Embryonic facial prominence (tissue), 1 donor: ENCODE results near the gene SEMA4B.
"Not testable (repeated sequence)": the region's sequence is repeated elsewhere in the genome, so short reads cannot be mapped to it uniquely, and the experiment has no call there.

ENCODE experiments used
- DNase-seq: peaks from one replicate; pipeline ENCODE4 v3.0.0-alpha.2; 2016; ENCODE audit errors: extremely low spot score

The SEMA4B gene, protein sequence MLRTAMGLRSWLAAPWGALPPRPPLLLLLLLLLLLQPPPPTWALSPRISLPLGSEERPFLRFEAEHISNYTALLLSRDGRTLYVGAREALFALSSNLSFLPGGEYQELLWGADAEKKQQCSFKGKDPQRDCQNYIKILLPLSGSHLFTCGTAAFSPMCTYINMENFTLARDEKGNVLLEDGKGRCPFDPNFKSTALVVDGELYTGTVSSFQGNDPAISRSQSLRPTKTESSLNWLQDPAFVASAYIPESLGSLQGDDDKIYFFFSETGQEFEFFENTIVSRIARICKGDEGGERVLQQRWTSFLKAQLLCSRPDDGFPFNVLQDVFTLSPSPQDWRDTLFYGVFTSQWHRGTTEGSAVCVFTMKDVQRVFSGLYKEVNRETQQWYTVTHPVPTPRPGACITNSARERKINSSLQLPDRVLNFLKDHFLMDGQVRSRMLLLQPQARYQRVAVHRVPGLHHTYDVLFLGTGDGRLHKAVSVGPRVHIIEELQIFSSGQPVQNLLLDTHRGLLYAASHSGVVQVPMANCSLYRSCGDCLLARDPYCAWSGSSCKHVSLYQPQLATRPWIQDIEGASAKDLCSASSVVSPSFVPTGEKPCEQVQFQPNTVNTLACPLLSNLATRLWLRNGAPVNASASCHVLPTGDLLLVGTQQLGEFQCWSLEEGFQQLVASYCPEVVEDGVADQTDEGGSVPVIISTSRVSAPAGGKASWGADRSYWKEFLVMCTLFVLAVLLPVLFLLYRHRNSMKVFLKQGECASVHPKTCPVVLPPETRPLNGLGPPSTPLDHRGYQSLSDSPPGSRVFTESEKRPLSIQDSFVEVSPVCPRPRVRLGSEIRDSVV

DNA sequence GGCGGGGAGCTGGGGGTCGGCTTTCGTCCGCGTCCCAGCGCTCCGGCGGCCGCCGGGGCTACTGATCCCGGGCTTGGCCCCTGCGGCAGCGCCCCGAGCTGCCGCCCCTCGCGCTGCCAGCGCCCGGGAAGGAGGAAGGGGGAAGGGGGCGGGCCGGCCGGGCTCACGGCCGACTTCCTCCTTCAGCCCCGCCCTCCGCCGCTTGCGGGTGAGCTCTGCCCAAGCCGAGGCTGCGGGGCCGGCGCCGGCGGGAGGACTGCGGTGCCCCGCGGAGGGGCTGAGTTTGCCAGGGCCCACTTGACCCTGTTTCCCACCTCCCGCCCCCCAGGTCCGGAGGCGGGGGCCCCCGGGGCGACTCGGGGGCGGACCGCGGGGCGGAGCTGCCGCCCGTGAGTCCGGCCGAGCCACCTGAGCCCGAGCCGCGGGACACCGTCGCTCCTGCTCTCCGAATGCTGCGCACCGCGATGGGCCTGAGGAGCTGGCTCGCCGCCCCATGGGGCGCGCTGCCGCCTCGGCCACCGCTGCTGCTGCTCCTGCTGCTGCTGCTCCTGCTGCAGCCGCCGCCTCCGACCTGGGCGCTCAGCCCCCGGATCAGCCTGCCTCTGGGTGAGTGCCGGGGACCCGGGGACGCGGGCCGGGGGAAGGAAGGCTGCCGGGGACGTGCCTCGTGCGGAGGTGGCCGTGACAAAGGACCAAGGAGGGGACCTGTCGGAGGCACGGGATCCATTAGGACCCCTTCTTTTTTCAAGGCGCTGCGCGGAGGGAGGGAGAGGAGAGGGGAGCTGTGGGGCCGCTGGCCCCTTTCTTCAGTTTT is at the start of gene SEMA4B:
Gene SEMA4B (plus strand): TSS at position 201 of the 814 bp plus-strand sequence. CDS start 249 bp downstream, at position 450.
- no peak for DNase-seq

DNA sequence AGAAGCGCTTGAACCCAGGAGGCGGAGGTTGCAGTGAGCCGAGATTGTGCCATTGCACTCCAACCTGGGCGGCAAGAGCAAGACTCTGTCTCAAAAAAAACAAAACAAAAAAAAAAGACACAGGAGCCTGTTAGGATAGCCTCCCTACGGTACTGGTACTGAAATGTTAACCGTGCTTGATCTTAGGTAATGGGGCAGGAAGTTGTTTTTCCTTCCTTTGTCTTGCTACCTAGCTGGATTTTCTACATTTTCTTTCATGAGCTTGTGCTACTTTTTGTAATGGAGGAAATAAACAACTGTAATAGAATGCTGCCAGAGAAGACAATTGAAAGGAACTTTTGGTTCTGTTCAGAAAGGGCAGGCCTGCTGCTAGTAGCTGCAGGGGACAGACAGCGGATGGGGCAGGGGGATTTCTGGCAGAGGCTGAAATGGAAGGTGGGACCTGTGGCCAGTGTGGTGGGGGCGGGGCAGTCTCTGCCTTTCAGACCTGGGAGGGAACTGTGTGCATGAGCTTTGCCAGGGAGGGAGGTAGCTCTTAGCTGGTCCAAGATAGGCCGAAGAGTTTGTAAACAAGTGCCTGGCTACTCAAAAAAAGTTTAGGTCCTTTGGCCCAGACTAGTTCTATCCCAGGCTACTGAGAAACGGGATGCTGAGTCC is 49.0 kb upstream of the SEMA4B start:
- no peak for DNase-seq

DNA sequence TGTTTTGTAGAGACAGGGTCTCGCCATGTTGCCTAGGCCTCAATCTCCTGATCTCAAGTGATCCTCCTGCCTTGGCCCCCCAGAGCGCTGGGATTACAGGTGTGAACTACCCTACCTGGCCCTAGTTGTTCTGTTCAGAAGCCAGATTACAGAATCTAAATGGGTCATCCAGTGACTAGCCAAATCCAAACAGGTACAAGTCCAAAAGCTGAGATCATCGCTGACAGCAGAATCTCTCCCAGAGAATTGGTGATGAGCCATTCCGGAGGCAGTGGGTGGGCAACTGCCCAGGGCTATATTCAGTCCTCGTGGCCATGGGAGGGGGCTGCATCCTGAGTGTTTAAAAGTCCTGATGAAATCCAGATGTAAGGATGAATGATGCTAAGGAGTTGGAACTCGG is 47.5 kb upstream of the SEMA4B start:
- DNase-seq, result no peak

DNA sequence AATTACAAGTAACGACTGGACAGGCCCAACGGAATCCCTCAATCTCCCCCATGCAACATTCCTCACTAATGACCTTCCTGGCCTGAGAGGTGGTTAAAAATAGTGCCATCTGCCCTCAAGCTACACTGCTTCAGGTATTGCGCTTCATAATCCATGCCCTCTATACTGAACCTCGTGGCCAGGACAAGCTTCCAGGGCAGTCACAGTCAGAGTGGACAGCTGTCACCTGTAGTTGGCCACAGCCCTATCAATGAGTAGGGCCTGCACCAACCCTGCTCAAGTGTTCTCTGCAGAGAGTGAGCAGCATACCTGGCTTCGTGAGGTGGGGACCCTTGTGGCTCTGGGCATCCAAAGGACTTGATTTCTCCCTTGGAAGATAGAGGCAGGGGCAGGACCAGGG is 46.9 kb upstream of the SEMA4B start:
- no peak for DNase-seq

DNA sequence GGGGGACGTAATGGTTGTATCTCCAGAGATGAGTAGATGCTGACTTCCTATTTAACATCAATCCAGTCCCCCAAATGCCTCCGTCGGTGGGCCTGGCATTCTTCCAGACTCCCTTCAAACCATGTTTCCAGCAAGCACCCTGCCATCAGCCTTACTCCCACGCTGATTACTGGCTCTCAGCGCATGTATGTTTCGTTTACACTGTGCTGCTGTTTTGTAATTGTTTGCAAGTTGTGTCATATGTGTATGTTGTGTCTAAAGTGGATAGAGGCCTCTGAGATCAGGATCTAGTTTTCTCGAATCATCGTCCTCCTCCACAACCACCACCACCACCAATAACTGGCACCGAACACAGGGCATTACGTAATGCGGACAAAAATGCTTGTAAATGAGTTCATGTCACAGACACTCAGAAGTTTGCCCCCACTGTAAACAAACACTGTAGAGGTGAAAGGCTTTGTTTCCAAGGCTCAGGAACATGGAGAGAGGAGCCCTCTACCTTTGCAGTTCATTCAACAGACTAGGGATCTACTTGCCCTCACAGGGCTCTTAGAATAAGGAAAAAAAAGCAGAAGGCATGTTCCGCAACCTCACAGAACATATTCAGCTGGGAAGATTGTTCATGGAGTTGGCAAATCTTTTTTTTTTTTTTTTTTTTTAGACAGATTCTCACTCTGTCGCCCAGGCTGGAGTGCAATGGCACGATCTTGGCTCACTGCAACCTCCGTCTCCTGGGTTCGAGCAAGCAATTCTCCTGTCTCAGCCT is 46.1 kb upstream of the SEMA4B start:
- DNase-seq, result no peak

DNA sequence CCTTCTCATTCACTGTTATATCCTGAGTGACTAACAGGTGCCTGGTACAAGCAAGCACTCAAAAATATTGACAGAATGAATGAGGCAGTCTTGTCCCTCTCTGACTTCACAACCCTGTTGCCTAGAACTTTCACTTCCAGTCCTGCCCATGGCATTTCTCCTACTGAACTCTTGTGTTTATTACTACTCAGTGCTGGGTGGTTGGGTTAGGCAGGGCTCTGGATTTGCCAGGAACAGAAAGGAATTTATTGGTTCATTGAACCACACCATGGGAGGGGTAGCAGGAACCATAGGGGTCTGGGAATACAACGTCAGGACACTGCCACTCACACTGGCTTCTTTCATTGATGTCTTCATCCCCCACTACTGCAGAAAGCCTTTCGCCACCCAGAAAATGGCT is 41.9 kb upstream of the SEMA4B start:
- no peak for DNase-seq

DNA sequence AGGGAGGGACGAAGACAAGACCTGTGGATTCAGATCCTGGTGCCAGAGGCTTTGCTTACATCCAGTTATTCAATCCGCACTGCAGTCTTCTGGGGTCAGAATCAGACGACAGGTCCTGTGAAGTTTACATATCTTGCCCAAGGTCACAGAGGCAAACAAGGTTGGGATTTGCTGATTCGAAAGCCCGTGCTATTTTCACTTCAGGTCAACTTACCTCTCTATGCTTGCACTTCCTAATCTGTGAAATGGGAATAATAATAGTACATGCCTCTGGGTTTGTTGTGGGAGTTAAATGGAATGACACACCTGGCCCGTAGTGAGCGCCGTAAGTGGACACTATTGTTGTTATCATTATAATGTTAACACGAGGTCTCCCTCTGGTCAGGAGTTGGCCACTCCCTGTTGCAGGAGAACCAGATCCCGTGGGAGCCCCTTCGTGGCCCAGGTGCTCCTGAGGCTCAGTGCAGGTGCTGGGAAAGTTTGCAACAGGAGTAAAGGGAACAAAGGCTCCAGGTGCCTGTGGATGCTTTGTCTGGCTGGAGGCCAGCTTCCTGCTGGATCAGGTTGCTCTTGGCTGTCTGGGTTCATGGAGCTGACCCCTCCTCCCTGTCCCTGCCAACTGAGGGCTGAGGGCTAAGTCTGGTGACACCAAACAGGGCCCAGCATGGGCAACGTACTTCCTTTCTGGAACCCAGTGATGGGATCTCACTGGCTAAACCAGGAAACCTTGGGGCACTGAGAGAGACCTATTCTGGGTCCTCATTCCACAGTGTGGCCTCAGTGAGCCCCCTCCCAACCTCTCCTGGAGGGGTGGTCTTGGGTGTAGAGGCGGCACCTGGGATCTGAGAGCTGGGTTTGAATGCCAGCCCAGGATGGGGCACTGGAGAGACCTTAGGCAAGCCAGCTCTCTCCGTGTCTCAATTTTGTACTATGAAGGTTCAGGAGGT is 40.1 kb upstream of the SEMA4B start:
- no peak for DNase-seq

DNA sequence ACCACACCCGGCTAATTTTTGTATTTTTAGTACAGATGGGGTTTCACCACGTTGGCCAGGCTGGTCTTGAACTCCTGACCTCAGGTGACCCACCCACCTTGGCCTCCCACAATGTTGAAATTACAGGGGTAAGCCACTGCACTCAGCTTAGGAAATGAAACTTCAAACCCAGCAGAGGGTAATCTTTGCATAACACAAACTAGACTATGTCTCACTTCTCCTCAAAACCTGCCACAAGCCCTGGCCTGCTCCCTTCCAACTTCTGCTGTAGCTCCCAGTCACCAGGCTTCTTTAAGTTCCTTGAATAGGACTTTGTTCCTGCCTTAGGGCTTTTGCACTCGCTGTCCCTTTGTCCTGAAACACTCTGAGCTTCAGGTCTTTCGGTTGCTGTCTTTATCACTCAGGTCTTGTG is 39.2 kb upstream of the SEMA4B start:
- DNase-seq, result no peak

DNA sequence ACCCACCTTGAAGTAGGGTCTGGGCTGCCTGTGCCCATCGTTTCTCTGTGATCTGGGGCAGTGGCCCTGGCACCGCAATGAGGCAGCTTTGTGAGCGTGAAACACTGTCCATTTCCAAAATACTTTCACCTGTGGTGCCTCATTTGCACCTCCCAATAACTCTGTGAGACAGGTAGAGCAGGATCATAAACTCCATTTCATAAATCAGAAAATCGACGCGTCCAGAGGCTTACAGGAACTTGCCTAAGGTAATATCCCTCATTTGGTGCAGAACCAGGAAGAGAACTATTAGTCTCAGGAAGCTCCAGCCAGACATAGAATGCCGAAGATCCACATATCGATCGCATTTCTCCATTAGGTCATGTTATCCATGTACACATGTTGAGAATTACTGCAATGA is 38.2 kb upstream of the SEMA4B start:
- no peak for DNase-seq

DNA sequence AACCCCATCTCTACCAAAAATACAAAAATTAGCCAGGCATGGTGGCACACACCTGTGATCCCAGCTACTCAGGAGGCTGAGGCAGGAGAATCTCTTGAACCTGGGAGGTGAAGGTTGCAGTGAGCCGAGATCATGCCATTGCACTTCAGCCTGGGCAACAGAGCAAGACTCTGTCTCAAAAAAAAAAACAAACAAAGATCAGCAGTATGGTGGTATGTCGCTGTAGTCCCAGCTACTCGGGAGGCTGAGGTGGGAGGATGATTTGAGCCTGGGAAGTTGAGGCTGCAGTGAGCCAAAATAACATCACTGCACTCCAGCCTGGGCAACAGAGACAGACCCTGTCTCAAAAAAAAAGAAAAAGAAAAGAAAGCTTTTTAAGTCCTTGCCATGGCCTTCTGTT is 36.9 kb upstream of the SEMA4B start:
- not testable (repeated sequence) for DNase-seq

DNA sequence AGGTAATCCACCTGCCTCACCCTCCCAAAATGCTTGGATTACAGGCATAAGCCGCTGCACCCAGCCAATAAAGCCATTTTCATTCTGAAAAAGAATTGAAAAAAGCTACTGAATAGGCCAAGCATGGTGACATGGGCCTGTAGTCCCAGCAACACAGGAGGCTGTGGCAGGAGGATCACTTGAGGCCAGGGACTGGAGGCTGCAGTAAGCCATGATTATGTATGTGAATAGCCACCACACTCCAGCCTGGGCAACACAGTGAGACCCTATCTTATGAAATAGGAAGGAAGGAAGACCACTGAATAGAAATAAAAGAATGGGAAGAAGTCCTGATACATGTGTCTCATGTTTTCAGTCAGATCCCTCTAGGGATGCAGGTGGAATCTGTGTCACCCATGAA is 36.0 kb upstream of the SEMA4B start:
- no peak for DNase-seq

DNA sequence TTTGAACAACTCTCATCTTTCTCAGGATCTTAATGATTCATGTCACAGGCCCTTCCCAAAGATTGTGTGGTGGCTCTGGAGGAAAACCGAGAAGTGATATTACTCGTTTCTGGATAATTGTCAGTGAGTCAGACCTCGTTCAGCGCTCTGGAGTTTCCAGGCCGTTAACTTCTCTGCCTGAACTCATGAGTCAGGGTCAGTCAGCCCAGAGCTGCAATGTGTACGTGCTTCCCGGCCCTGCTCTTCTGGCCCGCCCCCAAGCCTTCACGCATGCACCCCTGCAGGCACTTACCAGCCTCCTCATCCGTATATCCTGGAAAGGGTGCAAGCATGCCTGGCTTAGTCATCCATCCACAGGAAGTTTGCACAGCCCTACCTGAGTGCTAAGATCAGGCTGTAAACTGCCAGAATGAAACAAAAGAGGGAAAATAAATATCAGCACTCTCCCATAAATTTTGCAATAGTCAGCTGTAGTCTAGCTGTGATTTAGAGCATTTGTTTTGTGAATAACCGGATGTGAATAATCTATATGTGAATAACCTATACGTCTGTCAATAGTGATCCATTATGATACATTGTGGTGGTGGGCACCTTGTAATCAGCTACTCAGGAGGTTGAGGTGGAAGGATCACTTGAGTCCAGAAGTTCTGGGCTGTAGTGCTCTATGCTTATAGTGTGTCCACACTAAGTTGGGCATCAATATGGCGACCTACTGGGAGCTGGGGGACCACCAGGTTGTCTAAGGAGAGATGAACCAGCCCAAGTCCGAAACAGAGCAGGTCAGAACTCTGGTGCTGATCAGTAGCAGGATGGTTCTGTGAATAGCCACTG is 35.3 kb upstream of the SEMA4B start:
- no peak for DNase-seq

DNA sequence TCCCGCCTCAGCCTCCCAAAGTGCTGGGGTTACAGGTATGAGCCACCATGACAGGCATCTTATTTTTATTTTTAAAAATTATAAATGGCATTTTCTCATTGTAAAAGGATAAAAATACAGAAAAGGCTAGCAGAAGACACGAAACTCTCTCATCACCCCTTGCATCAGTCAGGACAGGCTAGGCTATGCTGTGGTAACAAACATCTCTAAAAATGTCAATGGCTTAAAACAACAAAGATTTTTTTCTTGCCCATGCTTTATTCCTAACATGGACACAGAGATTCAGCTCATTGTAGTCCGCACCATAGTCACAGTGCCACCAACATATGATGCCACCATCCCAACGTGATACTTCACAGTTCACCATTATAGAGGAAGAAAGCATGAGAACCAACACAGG is 34.0 kb upstream of the SEMA4B start:
- DNase-seq, result no peak

DNA sequence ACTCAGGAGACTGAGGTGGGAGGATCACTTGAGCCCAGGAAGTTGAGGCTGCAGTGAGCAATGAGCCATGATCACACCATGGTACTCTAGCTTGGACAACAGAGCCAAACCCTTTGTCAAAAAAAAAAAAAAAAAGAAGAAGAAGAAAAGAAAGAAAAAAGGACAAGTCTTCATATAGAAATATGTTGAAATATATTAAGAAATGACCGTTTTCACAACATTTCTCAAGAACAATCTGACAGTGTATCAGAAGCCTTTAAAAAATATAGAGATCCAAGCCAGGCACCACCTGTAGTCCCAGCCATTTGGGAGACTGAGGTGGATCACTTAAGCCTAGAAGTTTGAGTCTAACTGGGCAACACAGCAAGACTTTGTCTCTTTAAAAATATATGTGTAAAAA is 29.5 kb upstream of the SEMA4B start:
- no peak for DNase-seq

DNA sequence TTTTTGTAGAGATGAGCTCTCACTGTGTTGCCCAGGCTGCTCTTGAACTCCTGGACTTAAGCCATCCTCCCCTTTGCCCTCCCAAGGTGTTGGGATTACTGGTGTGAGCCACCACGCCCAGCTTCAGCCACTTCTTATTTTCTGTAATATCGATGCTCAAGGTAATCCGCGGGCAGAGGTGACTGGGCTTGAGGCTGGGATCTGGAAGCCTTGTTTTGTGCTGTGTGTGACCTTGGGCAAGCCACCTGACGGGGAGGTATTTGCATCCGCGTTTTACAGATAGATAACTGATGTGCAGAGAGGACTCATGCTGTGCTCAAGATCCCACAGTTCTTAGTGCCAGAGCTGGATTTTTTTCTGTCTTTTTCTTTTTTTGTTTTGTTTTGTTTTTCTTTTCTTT is 27.8 kb upstream of the SEMA4B start:
- no peak for DNase-seq

DNA sequence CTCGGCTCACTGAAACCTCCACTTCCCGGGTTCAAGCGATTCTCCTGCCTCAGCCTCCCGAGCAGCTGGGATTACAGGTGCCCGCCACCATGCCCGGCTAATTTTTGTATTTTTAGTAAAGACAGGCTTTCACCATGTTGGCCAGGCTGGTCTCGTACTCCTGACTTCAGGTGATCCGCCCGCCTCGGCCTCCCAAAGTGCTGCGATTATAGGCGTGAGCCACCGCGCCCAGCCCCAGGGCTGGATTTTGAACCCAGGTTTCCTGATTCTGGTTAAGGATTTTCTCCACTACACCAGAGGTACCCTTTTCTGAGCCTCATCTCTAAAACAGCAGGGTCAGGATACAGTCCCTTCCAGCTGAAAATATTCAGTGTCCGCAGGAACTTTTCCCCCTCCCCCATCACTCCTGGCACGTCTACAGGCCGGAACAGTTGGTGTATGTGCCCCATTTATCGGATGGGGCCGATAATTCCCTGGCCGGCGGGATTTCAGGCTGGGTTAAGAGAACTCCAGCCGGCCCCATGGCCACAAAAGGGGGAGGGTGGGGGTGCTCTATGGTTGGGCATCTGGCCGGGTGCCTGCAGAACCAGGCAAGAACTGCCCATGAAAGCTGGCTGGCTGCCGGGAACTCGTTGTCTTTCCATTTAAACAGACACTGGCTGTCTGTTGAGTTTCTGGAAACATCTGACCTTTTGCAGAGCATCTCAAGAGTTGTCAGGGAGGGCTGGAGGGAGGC is 26.8 kb upstream of the SEMA4B start:
- no peak for DNase-seq

DNA sequence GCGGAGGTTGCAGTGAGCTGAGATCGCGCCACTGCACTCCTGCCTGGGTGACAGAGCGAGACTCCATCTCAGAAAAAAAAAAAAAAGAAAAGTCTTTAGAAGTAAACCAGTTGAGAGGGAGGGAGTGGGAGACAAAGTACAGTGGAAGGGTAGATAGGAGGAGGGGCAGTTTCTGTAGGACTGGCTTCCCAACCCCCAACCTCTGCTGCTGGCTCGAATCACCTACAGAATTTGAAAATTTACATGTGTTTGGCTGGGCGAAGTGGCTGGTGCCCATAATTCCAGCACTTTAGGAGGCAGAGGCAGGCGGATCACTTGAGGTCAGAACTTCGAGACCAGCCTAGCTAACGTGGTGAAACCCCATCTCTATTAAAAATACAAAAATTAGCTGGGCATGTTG is 24.1 kb upstream of the SEMA4B start:
- DNase-seq, result no peak
